Stimulated activated CD8-positive, alpha-beta memory T cell treated with anti-CD3 and anti-CD28 coated beads, Interleukin-12 subunit alpha, Interleukin-12 subunit beta, amount 100 ng/mL, for 1 hour (primary cell): Measurements from ENCODE around the gene SERPINB13.

Experiments
- DNase-seq: peaks from one replicate; pipeline ENCODE4 v3.0.0-alpha.2; 2020; ENCODE audit warnings: low read depth

The SERPINB13 gene

GRCh38 chr18:63648241-63648640 is 61.1 kb downstream of the SERPINB13 start:
- DNase-seq, result no peak
